Activated naive CD8-positive, alpha-beta T cell treated with anti-CD3 and anti-CD28 coated beads, Interleukin-2, amount 50 U/mL, for 24 hours (primary cell): Measurements from ENCODE around the gene KLHL30.
A peak's percentile ranks its signal among the peaks of the same experiment; 100 is the strongest.

ENCODE experiments used
- ATAC-seq: fragments of 150-1000 bp; cut with Tn5 transposase; one replicate; pipeline ENCODE4 v1.10.0; 2021
- DNase-seq: peaks from one replicate; pipeline ENCODE4 v3.0.0; 2021
- H3K27ac Mint-ChIP-seq: one replicate; pipeline ENCODE4 v1.8.0; 2021; ENCODE audit warnings: mild to moderate bottlenecking, mixed read lengths
- H3K27me3 Mint-ChIP-seq: one replicate; pipeline ENCODE4 v1.8.0; 2021; ENCODE audit warnings: mixed read lengths
- H3K36me3 Mint-ChIP-seq: one replicate; pipeline ENCODE4 v1.8.0; 2021; ENCODE audit warnings: low read depth, mixed read lengths
- H3K4me1 Mint-ChIP-seq: one replicate; pipeline ENCODE4 v1.8.0; 2021; ENCODE audit warnings: mixed read lengths
- H3K4me3 Mint-ChIP-seq: one replicate; pipeline ENCODE4 v1.8.0; 2021; ENCODE audit warnings: mild to moderate bottlenecking, moderate library complexity, mixed read lengths
- H3K9me3 Mint-ChIP-seq: one replicate; pipeline ENCODE4 v1.8.0; 2021; ENCODE audit warnings: mixed read lengths

KLHL30 gene

GRCh38 chr2:238130696-238131628 is 7.5 kb upstream of the KLHL30 start:
- Mint-ChIP-seq H3K4me3 (no peak overlapping the region), H3K4me1 (no peaks in the 10 kb centered on the region), H3K36me3 (no peaks in the 10 kb centered on the region), H3K27me3 (no peaks in the 10 kb centered on the region), H3K27ac (no peak overlapping the region), H3K9me3 (no peaks in the 10 kb centered on the region)
- DNase-seq (no peak), ATAC-seq (no peak)

DNA sequence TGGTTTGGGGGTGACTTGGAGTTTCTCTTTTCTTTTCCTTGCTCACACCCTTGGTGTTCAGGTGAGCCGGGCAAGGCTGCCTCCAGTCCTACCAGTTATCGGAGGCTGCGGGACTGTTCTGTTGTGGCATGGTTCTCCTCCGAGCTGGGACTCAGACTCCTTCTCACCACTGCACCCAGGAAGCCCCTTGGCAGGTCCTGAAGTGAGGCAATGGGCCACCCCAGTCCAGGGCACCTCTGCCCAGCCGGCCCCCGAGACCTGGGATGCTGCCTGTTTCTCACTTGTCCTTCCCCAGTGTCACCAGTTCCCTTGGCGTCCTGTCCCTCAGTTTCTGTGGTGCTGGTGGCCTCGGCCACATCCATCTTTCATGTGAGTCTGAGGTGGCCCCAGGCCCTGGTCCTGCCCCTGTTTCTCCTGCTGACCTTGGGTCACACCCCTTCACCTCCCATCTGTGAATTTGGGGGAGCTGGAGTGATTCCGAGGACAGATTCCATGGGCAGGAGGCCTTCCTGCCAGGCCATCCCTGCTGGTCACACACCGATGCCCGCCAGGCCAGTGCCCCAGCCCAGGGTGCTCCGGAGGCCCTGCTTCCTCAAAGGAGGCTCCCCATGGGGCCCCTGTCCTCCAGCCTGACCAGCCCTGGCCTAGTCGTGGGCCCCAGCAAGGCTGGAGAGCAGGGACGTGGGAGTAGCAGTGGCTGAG is 6.6 kb upstream of the KLHL30 start:
- no peak for ATAC-seq
- no peak for DNase-seq
- no peaks in the 10 kb centered on the region for H3K36me3 Mint-ChIP-seq
- H3K9me3 Mint-ChIP-seq: no peaks in the 10 kb centered on the region
- H3K27ac Mint-ChIP-seq: no peak overlapping the region
- H3K4me3 Mint-ChIP-seq: no peak overlapping the region
- H3K4me1 Mint-ChIP-seq: no peaks in the 10 kb centered on the region
- H3K27me3 Mint-ChIP-seq: no peaks in the 10 kb centered on the region

- no peaks in the 10 kb centered on the region for H3K36me3 Mint-ChIP-seq
- DNase-seq (no peak), ATAC-seq (no peak)
- H3K4me3 Mint-ChIP-seq: no peak overlapping the region
- H3K27me3 Mint-ChIP-seq: no peaks in the 10 kb centered on the region
- H3K9me3 Mint-ChIP-seq: no peaks in the 10 kb centered on the region
- H3K4me1 Mint-ChIP-seq: no peaks in the 10 kb centered on the region
- H3K27ac Mint-ChIP-seq: no peak overlapping the region
Measured at GRCh38 chr2:238132463-238133450, 5.7 kb upstream of the KLHL30 start.

- Mint-ChIP-seq H3K4me1 (no peaks in the 10 kb centered on the region), H3K27me3 (no peaks in the 10 kb centered on the region), H3K4me3 (no peak overlapping the region), H3K27ac (no peak overlapping the region), H3K9me3 (no peaks in the 10 kb centered on the region), H3K36me3 (no peaks in the 10 kb centered on the region)
- DNase-seq (no peak), ATAC-seq (no peak)
Measured at GRCh38 chr2:238133499-238134392, 4.7 kb upstream of the KLHL30 start.

DNA sequence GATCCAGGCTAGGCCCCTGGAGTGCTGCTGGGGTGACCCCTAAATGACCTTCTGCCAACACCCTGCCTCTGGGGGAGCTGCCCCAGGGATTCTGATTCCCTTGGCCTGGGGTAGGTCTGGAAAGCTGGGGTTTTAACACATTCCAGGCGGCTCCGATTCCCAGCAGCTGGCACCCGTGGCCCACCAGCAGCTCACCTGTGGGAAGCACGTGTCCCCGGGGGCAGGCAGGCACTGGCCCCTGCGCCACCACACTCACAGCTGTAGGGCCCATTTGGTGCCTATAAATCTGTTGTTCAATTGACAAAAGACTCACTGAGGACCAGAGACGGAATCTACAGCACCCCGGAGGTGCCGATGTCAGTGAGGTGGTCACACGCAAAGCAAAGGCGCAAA is 4.1 kb upstream of the KLHL30 start:
- no peak for DNase-seq
- ATAC-seq: no peak
- Mint-ChIP-seq H3K9me3 (no peaks in the 10 kb centered on the region), H3K36me3 (no peaks in the 10 kb centered on the region), H3K4me3 (no peak overlapping the region), H3K27me3 (no peaks in the 10 kb centered on the region), H3K4me1 (no peaks in the 10 kb centered on the region), H3K27ac (no peak overlapping the region)

GRCh38 chr2:238135601-238136150 is 2.8 kb upstream of the KLHL30 start:
- H3K4me3 Mint-ChIP-seq: no peak overlapping the region
- H3K9me3 Mint-ChIP-seq: no peaks in the 10 kb centered on the region
- no peak overlapping the region for H3K27ac Mint-ChIP-seq
- no peaks in the 10 kb centered on the region for H3K4me1 Mint-ChIP-seq
- no peak for DNase-seq
- no peaks in the 10 kb centered on the region for H3K27me3 Mint-ChIP-seq
- no peak for ATAC-seq
- H3K36me3 Mint-ChIP-seq: no peaks in the 10 kb centered on the region

DNA sequence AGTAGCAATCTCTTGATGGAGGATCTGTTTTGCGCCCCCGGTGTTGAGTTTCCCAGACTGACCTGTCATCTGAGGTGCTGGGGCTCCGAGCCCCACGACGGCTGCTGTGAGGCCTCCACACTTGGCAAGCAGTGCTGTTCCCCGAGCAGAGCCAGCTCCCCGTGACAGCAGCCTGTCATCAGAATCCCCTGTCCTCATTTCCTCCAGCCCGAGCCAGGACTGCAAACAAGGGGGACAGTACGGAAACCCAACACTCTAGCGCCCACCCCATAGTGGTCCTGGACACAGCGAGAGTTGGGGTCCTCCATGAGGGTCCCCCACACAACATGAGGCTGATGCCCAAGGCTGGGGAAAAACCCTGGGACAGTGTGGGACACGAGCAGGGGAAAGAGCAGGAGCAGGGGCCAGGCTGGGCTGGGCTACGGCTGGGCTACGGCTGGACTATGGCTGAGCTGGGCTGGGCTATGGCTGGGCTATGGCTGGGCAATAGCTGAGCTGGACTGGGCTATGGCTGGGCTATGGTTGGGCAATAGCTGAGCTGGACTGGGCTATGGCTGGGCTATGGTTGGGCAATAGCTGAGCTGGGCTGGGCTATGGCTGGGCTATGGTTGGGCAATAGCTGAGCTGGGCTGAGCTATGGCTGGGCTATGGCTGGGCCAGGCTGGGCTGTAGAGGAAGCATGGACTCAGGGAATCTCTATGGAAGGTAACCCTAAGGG is 1.5 kb upstream of the KLHL30 start:
- H3K36me3 Mint-ChIP-seq: no peaks in the 10 kb centered on the region
- no peaks in the 10 kb centered on the region for H3K9me3 Mint-ChIP-seq
- ATAC-seq (no peak), DNase-seq (no peak)
- no peak overlapping the region for H3K4me3 Mint-ChIP-seq
- peaks cover 3% of the 10 kb centered on the region for H3K4me1 Mint-ChIP-seq
- H3K27ac Mint-ChIP-seq: no peak overlapping the region
- no peaks in the 10 kb centered on the region for H3K27me3 Mint-ChIP-seq

DNA sequence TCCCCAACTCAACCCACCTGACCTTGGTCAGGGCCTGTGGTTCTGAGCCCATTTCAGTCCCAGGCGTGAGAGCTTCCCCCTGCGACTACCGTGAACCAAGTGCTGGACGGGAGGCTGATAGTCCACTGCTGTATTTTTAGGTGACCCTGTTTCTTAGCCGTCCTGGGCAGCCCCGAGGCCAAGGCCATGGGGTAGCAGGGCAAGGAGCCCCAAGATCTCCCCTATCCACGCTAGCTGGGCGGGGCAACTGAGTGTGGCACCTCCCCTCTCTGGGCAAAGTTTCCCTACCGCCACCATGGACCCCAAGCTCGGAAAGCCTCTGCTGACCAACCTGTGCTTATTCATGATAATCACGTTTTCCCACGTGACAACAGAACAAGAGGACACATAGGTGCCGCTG is 583 bp upstream of the KLHL30 start:
- ATAC-seq (no peak), DNase-seq (no peak)
- Mint-ChIP-seq H3K4me3 (no peak overlapping the region), H3K4me1 (peaks cover 3% of the 10 kb centered on the region), H3K9me3 (no peaks in the 10 kb centered on the region), H3K36me3 (no peaks in the 10 kb centered on the region), H3K27ac (no peak overlapping the region), H3K27me3 (no peaks in the 10 kb centered on the region)

DNA sequence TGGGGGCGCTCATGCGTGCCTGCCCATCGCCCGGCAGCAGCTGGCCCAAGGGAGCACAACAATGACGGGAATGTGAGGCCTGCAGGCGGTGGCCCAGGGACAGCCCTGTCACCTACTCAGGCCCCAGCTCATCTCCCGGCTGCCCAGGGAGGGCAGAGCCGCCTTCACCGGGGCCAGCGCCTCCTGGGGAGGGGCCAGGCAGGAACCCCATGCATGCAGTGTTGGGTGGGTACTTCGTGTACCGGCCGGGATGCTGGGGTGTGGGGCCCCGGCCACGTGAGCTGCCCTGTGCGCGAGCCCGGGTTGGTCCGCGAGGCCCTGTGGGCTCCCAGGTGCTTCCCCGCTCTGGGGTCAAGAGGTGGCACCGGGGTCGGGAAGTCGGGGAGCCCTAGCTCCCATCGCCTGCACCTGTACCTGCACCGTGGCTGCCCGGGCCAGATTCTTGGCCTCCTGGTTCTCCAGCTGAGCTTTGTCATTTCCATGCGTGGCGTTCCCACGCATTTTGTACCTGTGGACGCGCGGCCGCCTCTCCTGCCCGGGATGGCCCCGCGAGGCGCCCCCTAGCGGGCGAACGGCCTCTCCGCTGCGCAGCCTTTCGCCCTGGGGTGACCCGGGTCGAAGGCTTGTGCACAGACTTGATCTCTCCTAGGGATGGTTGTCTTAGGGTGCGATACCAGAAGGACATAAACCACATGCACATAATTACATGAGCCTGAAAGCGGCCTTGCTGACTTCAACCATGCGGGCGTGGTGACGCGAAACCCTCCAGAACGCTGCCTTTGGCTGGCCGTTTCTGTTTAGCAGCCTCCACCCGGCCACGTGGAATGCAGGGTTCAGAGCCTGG is 950 bp downstream of the KLHL30 start:
- Mint-ChIP-seq H3K27ac (no peak overlapping the region), H3K4me1 (peaks cover 3% of the 10 kb centered on the region), H3K4me3 (no peak overlapping the region), H3K36me3 (no peaks in the 10 kb centered on the region), H3K27me3 (no peaks in the 10 kb centered on the region), H3K9me3 (no peaks in the 10 kb centered on the region)
- no peak for ATAC-seq
- peak; percentile 48 for DNase-seq

DNA sequence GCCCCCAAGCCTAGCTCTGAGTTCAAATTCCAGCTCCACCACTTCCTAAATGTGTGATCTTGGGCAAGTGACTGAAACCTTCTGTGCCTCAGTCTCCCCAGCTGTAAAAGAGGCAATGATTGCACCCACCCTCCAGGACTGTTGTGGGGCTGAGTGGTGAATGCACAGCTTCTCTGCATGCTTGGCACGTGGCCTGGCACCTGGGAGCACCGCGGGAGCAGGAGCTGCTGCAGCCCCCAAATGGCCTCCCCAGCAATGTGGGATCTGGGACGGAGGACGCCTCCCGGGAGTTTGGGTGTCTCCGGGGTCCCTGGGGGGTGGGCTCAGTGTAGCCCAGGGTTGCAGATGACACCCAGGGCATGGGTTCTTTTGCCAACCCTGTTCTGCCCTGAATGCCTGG is 1.6 kb downstream of the KLHL30 start:
- no peaks in the 10 kb centered on the region for H3K9me3 Mint-ChIP-seq
- peaks cover 3% of the 10 kb centered on the region for H3K4me1 Mint-ChIP-seq
- H3K36me3 Mint-ChIP-seq: no peaks in the 10 kb centered on the region
- no peaks in the 10 kb centered on the region for H3K27me3 Mint-ChIP-seq
- DNase-seq (no peak), ATAC-seq (no peak)
- H3K27ac Mint-ChIP-seq: no peak overlapping the region
- H3K4me3 Mint-ChIP-seq: no peak overlapping the region

GRCh38 chr2:238140721-238141540 is 2.5 kb downstream of the KLHL30 start:
- Mint-ChIP-seq H3K27me3 (no peaks in the 10 kb centered on the region), H3K36me3 (no peaks in the 10 kb centered on the region), H3K27ac (no peak overlapping the region), H3K4me1 (peaks cover 3% of the 10 kb centered on the region), H3K4me3 (no peak overlapping the region), H3K9me3 (no peaks in the 10 kb centered on the region)
- DNase-seq (no peak), ATAC-seq (no peak)
